HG03039 (cell line): Measurements from ENCODE around the gene IL23R.

Source experiments
- ATAC-seq: cut with Tn5 transposase; IDR thresholded peaks from one replicate; pipeline ENCODE4 v1.9.1; 2021; ENCODE audit warnings: mild to moderate bottlenecking, moderate library complexity; ENCODE audit not compliant: unreplicated experiment

The IL23R gene

GRCh38 chr1:67148516-67149178 is 17.6 kb upstream of the IL23R start:
- ATAC-seq = peak; percentile 17

DNA sequence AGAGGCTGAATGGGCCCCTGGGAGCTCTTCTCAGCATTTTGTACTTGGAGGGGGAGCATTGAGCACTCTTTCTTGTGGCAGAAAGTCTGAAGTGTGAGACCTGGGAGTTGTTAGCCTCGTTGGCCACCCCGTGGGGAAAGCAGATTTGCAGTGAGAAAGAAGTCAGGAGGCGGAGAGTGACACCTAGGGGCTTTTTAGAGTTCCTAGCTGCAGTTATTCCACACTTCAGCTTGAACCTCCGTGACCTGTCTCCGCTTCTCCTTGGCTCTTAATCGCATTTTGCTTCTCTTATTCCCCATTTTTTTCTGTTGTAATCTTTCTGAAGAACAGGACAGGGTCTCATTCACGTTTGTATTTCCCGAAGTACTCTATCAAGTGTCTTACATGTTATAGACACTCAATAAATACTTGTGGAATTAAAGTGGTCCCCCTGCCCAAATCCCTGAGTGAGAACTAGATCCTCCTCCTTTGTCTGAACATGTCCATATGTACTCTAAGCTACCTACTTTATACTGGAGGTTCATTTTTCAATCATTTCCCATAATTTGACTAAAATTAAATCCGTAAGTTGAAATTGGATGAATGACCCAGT is 17.0 kb upstream of the IL23R start:
- ATAC-seq = peak; percentile 80

DNA sequence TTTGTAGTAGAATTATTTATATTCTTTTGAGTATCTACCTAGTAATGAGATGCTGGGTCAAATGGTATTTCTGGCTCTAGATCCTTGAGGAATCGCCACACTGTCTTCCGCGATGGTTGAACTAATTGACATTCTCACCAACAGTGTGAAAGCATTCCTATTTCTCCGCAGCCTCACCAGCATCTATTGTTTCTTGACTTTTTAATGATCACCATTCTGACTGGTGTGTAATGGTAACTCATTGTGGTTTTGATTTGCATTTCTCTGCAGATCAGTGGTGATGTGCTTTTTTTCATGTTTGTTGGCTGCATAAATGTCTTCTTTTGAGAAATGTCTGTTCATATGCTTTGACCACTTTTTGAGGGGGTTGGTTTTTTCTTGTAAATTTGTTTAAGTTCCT is 15.3 kb upstream of the IL23R start:
- no peak for ATAC-seq

- ATAC-seq = no peak
These were observed 7.9 kb upstream of the IL23R start for GRCh38 chr1:67158401-67158800.

DNA sequence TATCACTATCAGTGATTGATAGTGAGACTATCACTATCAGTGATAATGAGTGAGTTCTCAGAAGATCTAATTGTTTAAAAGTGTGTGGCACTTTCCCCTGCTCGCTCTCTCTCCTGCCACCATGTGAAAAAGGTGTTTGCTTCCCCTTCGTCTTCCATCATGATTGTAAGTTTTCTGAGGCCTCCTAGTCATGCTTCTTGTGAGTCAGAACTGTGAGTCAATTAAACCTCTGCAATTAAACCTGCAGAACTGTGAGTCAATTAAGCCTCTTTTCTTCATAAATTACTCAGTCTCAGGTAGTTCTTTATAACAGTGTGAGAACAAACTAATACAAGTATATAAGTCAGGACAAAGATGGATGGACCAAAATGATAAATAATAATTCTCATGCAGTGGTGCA is 7.0 kb upstream of the IL23R start:
- ATAC-seq = no peak

GRCh38 chr1:67162954-67163353 is 3.3 kb upstream of the IL23R start:
- ATAC-seq = peak; percentile 47

DNA sequence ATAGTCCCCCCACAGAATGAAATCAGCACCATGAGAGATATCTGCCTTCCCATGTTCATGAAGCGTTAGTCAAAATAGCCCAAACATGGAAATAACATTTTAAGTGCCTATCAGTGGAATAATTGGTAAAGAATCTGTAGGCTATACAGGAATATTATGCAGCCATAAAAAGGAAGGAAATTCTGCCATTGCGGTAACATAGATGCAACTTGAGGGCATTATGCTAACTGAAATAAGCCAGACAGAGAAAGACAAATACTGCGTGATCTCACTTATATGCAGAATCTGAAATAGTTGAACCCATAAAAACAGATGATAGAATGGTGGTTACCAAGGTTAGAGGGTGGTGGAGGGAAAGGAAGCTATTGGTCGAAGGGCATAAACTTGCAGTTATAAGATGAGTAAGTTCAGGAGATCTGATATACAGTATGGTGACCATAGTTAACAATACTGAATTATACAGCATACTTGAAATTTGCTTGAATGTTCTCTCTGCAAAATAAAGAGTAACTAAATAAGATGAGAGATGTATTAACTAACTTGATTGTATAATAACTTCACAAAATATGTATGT is 699 bp upstream of the IL23R start:
- no peak for ATAC-seq

GRCh38 chr1:67169496-67169895 is 3.2 kb downstream of the IL23R start:
- ATAC-seq = no peak

GRCh38 chr1:67169932-67170331 is 3.7 kb downstream of the IL23R start:
- no peak for ATAC-seq

DNA sequence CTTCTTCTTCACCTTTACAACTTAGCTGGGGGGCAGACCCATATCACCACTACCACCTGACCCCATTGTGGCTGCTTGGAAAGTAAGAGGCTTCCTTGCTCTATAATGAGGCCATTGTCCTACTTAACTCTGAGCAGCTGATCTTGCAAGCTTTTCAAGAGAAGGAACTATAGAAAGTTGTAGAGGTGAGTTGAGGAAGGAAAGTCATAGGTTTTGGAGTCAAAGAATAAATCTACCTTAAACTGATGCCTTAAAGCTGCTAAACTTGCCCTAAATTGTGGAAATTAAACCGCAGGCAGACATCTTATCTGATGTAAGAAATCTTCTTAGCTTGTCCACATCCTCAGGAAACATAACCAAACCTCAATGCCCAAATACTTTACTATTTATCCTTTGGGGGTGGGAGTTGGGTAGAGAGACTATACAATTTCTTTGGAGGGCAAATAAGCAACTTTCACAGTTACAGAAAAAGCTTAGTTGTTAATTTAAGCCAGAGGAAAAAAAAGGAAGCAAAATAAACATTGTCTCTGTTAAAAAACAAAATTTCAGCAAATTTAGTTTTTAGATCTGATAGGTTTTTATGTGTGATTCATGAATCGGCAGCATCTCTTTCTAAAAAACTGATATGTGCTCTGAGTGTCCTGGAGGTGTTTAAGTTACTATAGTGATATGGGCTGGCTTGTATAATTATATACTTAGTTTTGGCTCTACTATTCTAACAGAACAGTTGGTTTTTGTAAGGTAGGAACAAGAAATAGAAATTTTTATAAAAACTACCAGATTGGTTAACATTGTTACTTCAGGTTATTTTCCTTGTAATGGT is 4.7 kb downstream of the IL23R start:
- ATAC-seq = peak; percentile 5

DNA sequence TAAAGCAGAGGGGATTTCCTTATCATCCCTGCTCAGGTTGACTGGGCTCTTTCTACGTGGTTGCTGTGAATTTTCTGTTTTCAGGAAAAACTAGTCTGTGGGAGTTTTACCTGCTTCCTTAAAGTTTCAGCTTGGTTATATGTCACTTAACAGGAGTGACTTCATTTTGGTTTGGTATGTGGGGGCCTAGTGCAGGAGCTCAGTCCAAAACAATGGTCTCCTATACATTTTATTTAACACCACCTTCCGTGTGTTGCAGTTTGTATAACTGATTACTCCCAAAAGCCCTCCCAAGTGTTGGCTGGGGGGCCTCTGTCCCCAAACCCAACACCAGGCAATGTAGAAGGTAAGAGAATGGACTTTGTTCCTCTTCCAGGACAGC is 5.3 kb downstream of the IL23R start:
- ATAC-seq = peak; percentile 17

- ATAC-seq = peak; percentile 52
These were observed 5.7 kb downstream of the IL23R start for GRCh38 chr1:67171978-67172377.

- no peak for ATAC-seq
These were observed 7.7 kb downstream of the IL23R start for GRCh38 chr1:67173988-67174387.

DNA sequence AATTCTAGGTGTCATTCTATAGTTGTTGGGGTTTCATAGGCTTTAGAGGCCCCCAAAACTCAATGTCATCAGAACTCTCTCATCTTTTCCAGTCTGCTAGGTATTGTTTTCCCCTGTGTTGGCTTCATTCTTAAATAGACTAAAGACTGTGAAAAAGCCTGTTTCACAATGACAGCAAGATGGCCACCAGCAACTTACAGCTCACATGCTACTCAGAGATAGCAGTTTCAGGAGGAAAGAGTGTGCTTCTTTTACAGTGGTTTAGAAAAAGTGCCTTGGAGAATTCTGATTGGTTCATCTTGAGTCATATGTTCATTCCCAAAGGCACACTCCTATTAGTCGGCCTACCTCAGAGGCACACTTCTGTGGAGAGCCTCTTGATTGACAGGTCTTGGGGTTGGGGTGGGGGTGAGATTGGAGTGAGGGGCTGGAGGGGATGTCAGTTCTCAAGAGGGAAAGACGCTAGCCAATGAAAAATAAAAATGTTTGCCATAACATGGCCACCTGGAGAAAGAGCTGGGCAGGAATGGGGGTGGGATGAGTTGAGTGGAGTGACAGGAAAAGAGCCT is 8.5 kb downstream of the IL23R start:
- peak; percentile 52 for ATAC-seq

- ATAC-seq = no peak
These were observed 9.4 kb downstream of the IL23R start for GRCh38 chr1:67175530-67176087.

- no peak for ATAC-seq
These were observed 18.7 kb downstream of the IL23R start for GRCh38 chr1:67184838-67185421.

- no peak for ATAC-seq
These were observed 21.9 kb downstream of the IL23R start for GRCh38 chr1:67188137-67188536.

DNA sequence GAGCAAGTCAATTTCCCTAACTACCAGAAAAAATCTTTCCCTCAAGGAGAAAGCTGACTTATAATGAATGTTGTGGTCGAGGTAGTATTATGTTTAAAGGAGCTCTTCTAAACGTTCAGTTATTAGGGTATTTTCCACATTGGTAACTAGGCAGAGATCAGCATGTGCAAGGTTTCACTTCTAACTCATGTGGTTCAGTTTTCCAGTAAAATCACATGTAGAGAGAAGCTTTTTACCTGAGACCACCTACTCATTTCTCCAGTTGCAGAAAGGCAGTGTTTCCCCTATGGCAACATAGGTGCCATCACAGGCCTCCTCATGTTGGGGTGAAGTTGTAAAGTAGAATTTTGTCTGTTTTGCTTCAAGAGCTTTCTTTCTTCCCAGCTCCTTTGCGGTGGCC is 23.7 kb downstream of the IL23R start:
- peak; percentile 39 for ATAC-seq

DNA sequence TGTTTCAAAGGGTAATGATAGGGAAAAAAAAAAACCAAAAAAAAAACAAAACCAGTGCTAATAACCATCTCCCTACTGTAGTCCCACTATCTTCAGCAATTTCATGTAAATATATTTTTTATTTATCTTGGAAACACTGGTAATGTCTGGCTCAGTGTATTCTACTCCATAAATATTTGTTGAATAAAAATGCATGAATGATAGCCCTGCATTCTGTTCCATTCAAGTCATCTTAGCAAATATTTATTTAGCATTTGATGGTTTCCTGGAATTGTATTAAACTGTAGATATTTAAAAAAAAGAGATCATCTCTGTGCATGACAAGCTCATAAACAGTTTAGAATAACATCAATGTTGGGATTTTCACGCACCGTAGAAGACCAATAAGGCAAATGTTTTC is 24.2 kb downstream of the IL23R start:
- ATAC-seq = no peak

GRCh38 chr1:67190942-67191341 is 24.7 kb downstream of the IL23R start:
- no peak for ATAC-seq
